Left colon (tissue), 2 donors: ENCODE measurements around the gene RNF167. TPM values are rescaled to one million over a fixed set of nuclear protein-coding genes. Genes with fewer than 3 reads are reported as not detected.

ENCODE experiments used
- ATAC-seq: fragments of 200-7000 bp; cut with Tn5 transposase; one replicate; pipeline ENCODE4 v1.9.1; 2020; ENCODE audit warnings: mild to moderate bottlenecking, moderate library complexity
- DNase-seq, 2 donors: peaks; one replicate each; pipeline ENCODE4 v3.0.0-alpha.2; 2020
- intact Hi-C, 2 donors: fragments of 100-400 bp; cut with DNase I in 1 of 2; cut with micrococcal nuclease in 1 of 2; formaldehyde crosslinking; loops; one replicate each; pipeline versions ENCODE4 v1.11.2 to v1.14.0; 2022; cut with DNase I, micrococcal nuclease
- total RNA-seq, 2 donors: library from RNA; stranded (reverse); fragmentation: NEBNext Ultra II Directional; extraction: Animal tissue kit (Norgen Biotek cat#: 25700); gene quantifications; one replicate each; pipeline ENCODE4 v1.2.1, GENCODE V29; 2021
- donor health status: DM: no; HTN: no; CAD: no.
- donor health status: DM: yes; HTN: yes; CAD: no.

RNF167 gene
- total RNA-seq, 2 donors from 2014 or later: 96.5 to 105 TPM

DNA sequence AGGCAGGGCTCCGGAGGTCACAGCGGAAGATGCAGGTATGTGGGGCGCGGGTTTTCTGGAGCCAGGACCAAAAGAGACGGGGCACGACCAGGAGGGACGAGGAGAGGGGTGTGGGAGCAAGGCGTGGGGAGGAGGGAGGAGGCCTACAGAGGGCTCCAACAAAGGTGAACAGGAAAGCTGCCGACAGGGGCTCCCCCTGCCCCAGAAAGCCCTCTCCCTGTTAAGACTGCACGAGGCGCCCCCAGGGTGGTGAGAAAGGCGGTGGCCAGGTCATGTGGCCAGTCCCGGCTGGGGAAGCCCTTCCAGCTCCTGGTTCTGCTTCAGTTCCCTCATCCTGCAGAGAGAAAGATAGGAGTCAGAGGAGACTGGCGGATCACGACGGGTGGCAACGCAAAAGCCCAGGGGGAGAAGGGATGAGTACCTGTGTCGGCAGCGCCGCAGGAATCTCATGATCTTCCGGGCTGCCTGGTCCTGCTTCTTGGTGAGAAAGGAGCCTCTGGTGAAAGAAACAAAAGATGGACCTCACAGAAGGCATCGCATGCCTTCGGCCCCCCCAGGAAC lies 28.5 kb downstream of the RNF167 start:
- ATAC-seq (no peak), DNase-seq (no peak)
- intact Hi-C loops: no loop called here

DNA sequence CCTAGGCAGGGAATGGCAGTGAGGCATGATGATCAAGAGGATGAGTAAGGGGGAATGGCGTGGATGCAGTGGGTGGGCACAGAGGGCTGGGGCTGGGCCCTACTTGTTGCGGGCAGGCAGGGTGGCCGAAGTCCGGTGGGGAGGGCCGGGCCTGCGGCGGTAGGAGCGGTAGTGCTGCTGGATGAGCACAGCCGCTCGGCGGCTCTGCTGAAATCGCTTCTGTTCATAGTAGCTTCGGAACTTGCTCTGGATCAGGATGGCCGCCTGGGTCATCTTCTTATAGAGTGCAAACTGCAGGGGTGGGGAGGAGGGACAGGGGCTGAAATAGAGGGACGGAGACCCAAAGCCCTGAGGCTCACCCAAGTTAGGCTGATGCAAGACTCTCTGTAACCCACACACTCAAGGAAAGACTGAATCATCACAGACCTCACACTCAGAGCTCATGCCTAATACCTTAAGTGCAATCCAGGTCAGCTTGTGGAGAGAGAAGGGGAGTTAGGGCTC lies 29.0 kb downstream of the RNF167 start:
- DNase-seq: no peak
- intact Hi-C loops: no loop called here
- ATAC-seq: no peak

GRCh38 chr17:4969551-4970173 lies 29.6 kb downstream of the RNF167 start:
- DNase-seq (no peak), ATAC-seq (no peak)
- intact Hi-C loops: no loop called here

GRCh38 chr17:4970273-4970672 lies 30.2 kb downstream of the RNF167 start:
- ATAC-seq (no peak), DNase-seq (no peak)
- intact Hi-C loops: no loop called here

GRCh38 chr17:4971826-4972225 lies 31.8 kb downstream of the RNF167 start:
- intact Hi-C loops: no loop called here
- ATAC-seq: no peak
- no peak for DNase-seq

- ATAC-seq: no peak
- DNase-seq: no peak
- intact Hi-C loops: no loop called here
Measured at GRCh38 chr17:4972322-4972721, 32.3 kb downstream of the RNF167 start.

DNA sequence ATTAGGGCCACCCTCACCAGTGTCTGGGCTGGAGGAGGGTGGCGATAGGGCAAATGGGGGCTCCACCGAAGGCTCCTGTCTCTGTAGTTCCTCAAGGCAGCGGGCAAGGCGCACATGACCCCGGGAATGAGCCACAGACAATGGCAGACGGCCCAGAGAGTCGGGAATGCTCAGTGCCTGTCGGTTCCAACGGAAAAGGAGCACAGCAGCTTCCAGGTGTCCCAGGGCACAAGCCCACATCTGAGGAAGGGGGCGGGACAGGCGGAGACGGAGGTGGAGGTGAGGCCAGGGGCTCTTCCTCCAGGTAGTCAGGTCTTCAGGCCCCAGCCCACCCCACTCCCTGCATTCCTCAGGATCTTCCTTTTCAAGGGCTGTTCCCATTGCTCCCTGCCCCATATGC lies 32.7 kb downstream of the RNF167 start:
- ATAC-seq (no peak), DNase-seq (no peak)
- intact Hi-C loops: no loop called here

DNA sequence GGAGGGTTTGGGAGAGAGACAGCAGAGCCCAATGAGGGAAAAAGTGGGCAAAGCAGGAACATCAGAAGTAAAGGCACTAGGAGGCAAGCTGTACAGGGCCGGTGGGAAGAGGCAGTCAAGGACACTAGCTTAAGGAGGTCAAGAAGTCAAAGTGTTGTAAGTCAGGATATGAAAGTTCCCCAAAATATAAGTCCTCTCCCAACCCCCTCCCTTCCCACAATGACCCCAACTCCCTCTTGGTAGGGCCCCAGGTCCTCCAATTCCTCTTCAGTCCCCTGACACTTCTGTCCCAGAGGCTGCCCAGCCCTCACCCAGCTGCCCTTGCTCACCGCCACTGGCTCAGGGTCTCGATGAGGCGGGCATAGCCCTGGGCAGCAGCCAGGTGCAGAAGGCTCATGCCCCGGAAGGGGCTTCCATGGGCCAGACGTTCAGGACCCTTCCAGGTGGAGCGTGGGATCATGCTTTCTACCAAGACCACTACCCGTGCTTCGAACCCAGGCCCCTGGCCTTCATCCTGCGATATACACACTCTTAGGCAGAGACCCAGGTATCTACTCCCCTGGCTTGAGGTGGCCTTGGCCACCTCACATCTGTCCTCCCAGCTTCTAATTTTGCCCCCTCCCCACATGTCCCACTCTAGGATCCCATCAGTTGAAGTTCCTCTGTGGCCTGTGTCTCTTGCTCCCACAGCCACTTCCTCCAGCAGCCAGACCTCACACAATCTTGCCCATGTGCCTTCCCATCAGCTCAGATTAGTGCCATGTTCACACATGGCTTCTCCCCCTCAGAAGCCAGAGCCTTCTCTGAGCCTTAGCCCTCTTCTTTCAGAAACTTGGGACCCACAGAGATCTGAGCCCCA lies 33.4 kb downstream of the RNF167 start:
- intact Hi-C loops: no loop called here
- ATAC-seq: no peak
- DNase-seq: no peak

GRCh38 chr17:4974115-4974670 lies 34.1 kb downstream of the RNF167 start:
- intact Hi-C loops: no loop called here
- DNase-seq: no peak
- no peak for ATAC-seq

DNA sequence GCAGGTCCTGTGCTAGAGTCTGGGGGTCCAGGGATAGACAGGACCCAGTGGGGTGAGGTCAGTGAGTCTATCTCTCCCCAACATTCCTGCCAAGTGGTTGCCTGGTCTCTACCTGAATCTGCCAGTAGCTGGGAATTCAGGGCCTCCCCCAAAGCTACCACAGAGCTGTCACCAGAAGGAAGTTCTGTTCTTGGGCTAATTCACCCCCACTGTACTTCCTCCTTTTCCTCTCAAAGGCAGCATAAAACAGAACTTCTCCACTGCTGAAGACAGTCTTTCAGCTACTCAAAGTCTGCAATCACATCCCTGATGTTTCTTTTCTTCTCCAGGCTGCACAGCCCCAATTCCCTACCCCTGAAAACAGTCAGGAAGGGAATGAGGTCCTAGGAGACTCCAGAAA lies 38.7 kb downstream of the RNF167 start:
- intact Hi-C loops: no loop called here
- ATAC-seq (no peak), DNase-seq (no peak)

- peak; percentile 77 for ATAC-seq
- no peak for DNase-seq
- intact Hi-C loops: loop anchor here in 1 of 2 donors (5.0 to 10.0 kb wide), 2 partner anchors 66 to 82 kb away; no protein-coding TSS in a partner anchor
Measured at GRCh38 chr17:4980644-4981216, 40.7 kb downstream of the RNF167 start.

DNA sequence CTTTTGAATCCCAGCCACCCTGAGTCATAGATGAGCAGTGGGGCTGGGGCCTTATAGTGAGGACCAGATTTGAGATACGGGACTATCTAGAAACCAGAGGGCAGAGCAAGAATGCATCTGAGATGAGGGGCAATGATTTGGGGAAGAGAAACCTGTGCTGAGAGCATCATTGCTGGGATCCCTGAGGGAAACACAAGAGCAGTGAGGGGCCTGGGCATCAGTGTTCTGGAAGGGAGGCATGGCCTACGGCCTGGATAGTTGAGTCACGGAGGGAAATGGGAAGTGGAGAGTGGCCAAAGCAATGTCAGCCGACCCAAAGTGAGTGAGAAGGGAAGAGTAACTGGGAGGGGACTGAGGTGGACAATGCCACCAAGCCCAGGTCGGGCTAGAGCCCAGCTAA lies 42.2 kb downstream of the RNF167 start:
- ATAC-seq (no peak), DNase-seq (no peak)
- intact Hi-C loops: loop anchor here in 1 of 2 donors (5.0 to 10.0 kb wide), 2 partner anchors 68 to 80 kb away; no protein-coding TSS in a partner anchor

DNA sequence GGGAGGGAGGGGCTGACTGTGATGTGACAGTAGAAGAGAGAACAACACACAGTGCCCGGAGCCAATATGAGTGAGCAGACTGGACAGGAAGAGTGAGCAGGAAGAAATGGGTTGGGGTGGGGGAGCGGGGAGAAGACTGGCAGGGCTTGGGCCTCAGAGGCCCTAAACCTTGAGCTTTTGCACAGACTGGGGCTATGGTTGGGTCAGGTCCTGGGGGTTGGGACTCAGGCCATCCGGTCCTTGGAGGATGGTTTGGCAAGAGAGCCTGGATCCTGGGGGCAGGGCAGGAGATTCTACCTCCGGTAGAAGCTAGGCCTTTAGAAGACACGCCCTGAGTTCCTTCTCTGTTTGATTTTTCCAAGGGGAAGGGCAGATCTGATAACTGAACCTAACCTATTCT lies 46.3 kb downstream of the RNF167 start:
- peak; percentile 43 for ATAC-seq
- peak; percentile 41 to 49 for DNase-seq
- intact Hi-C loops: loop anchor here in 1 of 2 donors (10.0 kb wide), 1 partner anchor 72 kb away; no protein-coding TSS in a partner anchor

DNA sequence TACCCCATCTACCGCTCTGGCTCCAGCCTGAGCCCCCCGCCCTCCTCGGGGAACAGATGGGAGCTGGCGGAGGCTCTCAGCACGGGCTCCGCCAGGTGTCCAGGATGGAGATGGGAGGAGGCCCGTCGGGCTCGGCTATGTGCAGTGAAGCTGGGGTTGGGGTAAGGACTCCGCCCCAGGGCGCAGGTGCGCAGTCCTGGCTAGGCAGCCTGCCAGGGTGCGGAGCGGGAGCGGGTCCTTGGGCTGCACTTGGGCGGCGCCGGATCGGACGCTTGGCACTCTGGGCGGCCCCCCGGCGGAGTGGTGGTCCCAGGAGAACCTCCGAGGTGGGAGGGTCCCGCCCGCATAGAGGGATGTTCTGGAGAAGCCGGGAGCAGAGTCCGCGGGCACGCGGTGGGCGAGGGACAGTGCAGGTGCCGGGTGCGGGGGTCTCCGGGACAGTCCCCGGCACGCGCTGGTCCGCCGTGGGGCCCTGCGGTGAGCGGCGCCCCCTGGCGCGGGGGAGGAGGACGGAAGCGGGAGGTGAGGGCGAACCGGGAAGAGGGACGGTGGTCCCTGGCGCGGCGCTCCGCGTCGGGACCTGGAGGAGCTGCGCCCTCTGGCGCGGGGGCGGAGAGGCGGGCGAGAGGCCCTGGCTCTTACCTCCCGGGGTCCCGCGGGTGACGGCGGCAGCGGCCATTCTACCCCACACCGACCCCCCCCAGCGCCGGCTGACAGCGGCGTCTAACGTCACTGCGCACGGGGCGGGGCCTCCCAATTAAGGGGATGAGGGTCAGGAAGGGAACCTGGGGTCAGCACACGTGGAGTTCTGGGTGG lies 47.1 kb downstream of the RNF167 start, which contains the start of gene CAMTA2:
Gene CAMTA2, minus strand, starts transcription at position 725 of the 816 bp plus-strand sequence. CDS start 1,453 bp downstream, outside the sequence.
- intact Hi-C loops: loop anchor here in 1 of 2 donors (10.0 kb wide), 1 partner anchor 72 kb away; no protein-coding TSS in a partner anchor
- DNase-seq (peak; percentile 91 to 97), ATAC-seq (peak; percentile 83)

GRCh38 chr17:4987767-4988567 lies 47.9 kb downstream of the RNF167 start:
- peak; percentile 5 for ATAC-seq
- intact Hi-C loops: loop anchor here in 1 of 2 donors (10.0 kb wide), 1 partner anchor 73 kb away; no protein-coding TSS in a partner anchor
- no peak for DNase-seq

DNA sequence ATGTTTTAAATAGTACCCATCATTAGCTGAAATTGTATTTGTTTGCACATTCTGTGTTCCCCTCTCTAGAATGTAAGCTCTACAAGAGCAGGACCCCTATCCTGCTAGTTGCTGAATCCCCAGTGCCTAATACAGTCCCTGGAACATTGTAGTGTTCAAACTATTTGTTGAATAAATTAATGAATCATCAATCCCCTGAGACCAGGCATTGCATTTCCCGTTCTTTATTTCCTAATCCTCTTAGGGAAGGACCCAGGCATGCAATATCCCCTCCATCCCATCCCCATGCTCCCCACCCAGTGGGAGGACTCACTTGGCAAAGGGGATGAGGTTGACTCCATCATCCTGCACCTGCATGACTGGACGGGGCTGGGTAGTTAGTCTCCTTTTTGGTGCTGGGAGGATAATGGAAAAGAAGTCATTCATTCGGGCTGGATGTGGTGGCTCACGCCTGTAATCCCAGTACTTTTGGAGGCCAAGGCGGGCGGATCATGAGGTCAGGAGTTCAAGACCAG lies 54.1 kb downstream of the RNF167 start:
- ATAC-seq: no peak
- no peak for DNase-seq
- intact Hi-C loops: no loop called here
